ENCODE measurements around the gene C15orf62. TPM values are rescaled to one million over a fixed set of nuclear protein-coding genes. Genes with fewer than 3 reads are reported as not detected.

The C15orf62 gene, protein sequence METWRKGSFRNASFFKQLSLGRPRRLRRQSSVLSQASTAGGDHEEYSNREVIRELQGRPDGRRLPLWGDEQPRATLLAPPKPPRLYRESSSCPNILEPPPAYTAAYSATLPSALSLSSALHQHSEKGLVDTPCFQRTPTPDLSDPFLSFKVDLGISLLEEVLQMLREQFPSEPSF
- total RNA-seq = under 1 TPM in 1 of 2 donors, not detected in 1; 0.54 TPM

DNA sequence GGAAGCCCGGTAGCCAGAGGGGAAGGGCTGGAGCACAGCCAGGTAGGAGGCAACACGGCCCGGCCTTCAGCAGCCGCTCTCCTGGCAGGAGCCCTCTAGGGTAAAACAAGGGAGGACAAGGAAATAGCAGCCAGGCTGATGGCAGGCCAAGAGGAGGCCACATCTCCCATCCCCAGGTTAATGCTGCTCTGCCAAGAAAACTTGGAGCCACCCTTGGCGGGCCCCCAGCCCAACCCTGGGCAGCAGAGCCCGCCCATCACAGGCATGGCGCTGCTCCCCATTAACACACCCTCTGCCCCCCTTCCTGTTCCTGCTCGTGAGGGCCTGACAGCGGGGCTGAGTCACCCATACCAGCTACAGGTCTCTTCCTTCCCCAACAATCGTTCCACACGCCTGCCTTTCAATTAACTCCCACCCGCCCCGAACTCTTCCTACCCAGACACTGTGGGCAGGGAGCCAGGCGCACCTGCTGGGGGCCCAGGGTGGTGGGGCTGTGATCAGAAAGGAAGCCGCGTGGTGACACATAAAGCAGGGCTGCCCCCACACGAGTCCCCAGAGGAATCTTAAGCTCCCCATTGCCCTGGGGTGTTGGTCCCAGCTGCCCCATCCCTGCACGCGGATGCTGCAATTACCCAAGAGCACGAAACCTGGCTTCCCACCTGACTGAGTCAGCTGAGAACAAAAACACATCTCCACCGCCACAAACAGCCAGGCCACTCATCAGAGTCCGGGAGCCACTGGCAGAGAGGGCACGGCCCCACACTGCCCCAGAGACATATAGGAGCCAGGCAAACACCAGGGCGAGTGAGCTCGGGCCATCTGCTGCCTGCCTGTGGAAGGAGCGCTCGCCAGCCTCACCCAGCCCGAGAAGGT is at the start of gene C15orf62:
TSS of gene C15orf62 (plus strand) at position 707 of the 873 bp plus-strand sequence. CDS start 516 bp downstream, outside the sequence.
- ATAC-seq (ENCODE audit: insufficient number of reproducible peaks, low FRiP score, low read depth) (no peak), DNase-seq (ENCODE audit: low spot score) (no peak)
- H3K4me1 ChIP-seq (ENCODE audit: control insufficient read depth in 1 of 2, low read depth in 2 of 2) = peaks cover 19 to 25% of the 10 kb centered on the region in 2 donors
- TF ChIP-seq, protein P1, sequence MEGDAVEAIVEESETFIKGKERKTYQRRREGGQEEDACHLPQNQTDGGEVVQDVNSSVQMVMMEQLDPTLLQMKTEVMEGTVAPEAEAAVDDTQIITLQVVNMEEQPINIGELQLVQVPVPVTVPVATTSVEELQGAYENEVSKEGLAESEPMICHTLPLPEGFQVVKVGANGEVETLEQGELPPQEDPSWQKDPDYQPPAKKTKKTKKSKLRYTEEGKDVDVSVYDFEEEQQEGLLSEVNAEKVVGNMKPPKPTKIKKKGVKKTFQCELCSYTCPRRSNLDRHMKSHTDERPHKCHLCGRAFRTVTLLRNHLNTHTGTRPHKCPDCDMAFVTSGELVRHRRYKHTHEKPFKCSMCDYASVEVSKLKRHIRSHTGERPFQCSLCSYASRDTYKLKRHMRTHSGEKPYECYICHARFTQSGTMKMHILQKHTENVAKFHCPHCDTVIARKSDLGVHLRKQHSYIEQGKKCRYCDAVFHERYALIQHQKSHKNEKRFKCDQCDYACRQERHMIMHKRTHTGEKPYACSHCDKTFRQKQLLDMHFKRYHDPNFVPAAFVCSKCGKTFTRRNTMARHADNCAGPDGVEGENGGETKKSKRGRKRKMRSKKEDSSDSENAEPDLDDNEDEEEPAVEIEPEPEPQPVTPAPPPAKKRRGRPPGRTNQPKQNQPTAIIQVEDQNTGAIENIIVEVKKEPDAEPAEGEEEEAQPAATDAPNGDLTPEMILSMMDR (IDR thresholded peaks at IDR 0.05) = no peak
- no peak within 1 kb of the TSS for H3K27ac ChIP-seq
- no peak within 1 kb of the TSS for H3K4me3 ChIP-seq
- H3K27me3 ChIP-seq (replicated peaks; ENCODE audit: insufficient read depth) = no peaks in the 10 kb centered on the region
- H3K9me3 ChIP-seq = no peaks in the 10 kb centered on the region
- peaks cover 22% of the 10 kb centered on the region for H3K36me3 ChIP-seq

DNA sequence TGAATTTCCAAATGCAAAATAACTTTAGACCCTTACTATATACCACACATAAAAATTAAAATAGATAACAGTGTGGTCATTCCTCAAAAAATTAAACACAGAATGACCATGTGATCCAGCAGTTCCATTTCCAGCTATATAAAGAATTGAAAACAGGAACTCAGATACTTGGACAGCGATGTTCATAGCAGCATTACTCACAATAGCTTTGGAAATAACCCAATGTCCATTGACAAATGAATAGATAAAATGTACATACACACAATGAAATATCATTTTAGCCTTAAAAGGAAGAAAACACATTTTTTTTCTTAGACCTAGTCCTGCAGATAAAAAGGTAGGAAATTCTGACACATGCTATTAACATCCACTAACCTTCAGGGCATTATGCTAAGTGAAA is 48.1 kb upstream of the C15orf62 start:
- H3K27me3 ChIP-seq (replicated peaks; ENCODE audit: insufficient read depth) = no peaks in the 10 kb centered on the region
- no peaks in the 10 kb centered on the region for H3K36me3 ChIP-seq
- H3K4me3 ChIP-seq = no peak overlapping the region
- DNase-seq (ENCODE audit: low spot score) (no peak), ATAC-seq (ENCODE audit: insufficient number of reproducible peaks, low FRiP score, low read depth) (no peak)
- TF ChIP-seq, protein P1 (IDR thresholded peaks at IDR 0.05) = no peak
- H3K27ac ChIP-seq = no peak overlapping the region
- no peaks in the 10 kb centered on the region for H3K9me3 ChIP-seq
- H3K4me1 ChIP-seq (ENCODE audit: control insufficient read depth in 1 of 2, low read depth in 2 of 2) = no peaks in the 10 kb centered on the region

DNA sequence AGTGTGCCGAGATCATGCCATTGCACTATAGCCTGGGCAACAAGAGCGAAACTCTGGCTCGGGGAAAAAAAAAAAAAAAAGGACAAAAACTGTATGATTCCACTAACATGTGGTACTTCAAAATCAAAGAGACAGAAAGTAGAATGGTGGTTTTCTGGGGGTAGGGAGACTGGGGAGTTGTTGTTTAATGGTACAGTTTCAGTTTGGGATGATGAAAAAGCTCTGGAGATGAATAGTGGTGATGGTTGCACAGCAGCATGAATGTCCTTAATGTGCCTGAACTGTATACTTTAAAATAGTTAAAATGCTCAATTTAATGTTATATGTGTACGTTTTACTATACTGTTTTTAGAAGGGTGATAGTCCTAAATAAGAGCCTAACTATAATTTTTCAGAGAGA is 47.4 kb upstream of the C15orf62 start:
- ATAC-seq (ENCODE audit: insufficient number of reproducible peaks, low FRiP score, low read depth) = no peak
- TF ChIP-seq, protein P1 (IDR thresholded peaks at IDR 0.05) = no peak
- H3K4me1 ChIP-seq (ENCODE audit: control insufficient read depth in 1 of 2, low read depth in 2 of 2) = no peaks in the 10 kb centered on the region
- no peaks in the 10 kb centered on the region for H3K36me3 ChIP-seq
- no peak overlapping the region for H3K27ac ChIP-seq
- no peaks in the 10 kb centered on the region for H3K27me3 ChIP-seq (replicated peaks; ENCODE audit: insufficient read depth)
- no peaks in the 10 kb centered on the region for H3K9me3 ChIP-seq
- no peak for DNase-seq (ENCODE audit: low spot score)
- no peak overlapping the region for H3K4me3 ChIP-seq

DNA sequence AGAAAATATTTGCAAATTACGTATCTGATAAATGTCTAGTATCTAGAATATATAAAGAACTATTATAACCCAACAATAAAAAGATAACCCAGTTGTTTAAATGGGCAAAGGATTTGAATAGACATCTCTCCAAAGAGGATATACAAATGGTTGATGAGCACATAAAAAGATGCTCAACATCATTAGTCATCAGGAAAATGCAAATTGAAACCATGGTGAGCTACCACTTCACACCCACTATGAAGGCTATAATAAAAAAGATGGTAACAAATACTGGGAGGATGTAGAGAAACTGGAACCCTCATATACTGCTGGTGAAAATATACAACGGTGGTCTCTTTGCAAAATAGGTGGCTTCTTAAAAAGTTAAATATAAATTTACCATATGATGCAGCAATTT is 46.8 kb upstream of the C15orf62 start:
- Histone ChIP-seq H3K27me3 (replicated peaks; ENCODE audit: insufficient read depth) (no peaks in the 10 kb centered on the region), H3K27ac (no peak overlapping the region), H3K9me3 (no peaks in the 10 kb centered on the region), H3K4me1 (ENCODE audit: control insufficient read depth in 1 of 2, low read depth in 2 of 2) (no peaks in the 10 kb centered on the region), H3K36me3 (no peaks in the 10 kb centered on the region), H3K4me3 (no peak overlapping the region)
- ATAC-seq (ENCODE audit: insufficient number of reproducible peaks, low FRiP score, low read depth) (no peak), DNase-seq (ENCODE audit: low spot score) (no peak)
- TF ChIP-seq, protein P1 (IDR thresholded peaks at IDR 0.05) = no peak

DNA sequence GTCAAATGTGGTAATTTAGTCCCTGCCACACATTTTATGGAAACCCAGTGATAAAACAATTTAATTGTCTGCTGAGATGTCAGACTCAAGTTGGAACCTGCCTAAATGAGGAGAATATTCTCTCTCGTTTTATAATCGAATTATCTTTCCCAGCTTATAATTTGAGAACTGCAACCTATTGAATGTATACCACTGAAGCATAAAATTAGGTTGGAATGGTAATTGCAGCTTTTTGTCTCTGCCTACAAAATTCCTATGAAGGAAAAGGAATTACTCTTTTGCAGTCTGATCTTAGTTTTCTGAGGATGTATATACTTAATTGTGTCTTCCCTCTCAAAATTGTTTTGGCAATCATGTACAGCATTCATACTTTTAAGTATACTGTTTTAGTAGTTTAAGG is 45.9 kb upstream of the C15orf62 start:
- Histone ChIP-seq H3K4me3 (no peak overlapping the region), H3K27me3 (replicated peaks; ENCODE audit: insufficient read depth) (no peaks in the 10 kb centered on the region), H3K4me1 (ENCODE audit: control insufficient read depth in 1 of 2, low read depth in 2 of 2) (no peaks in the 10 kb centered on the region), H3K36me3 (no peaks in the 10 kb centered on the region), H3K27ac (no peak overlapping the region), H3K9me3 (no peaks in the 10 kb centered on the region)
- ATAC-seq (ENCODE audit: insufficient number of reproducible peaks, low FRiP score, low read depth) = no peak
- TF ChIP-seq, protein P1 (IDR thresholded peaks at IDR 0.05) = no peak
- DNase-seq (ENCODE audit: low spot score) = no peak

Measured in thoracic aorta (tissue), 2 donors.